Gastrocnemius medialis (tissue), 4 donors: ENCODE measurements around the gene RXRA.

Experiments used
- POLR2A ChIP-seq, 2 donors: fragments of 450-650 bp; IDR thresholded peaks; one replicate each; pipeline ENCODE4 v1.6.1; 2017; ENCODE audit warnings: antibody characterized with exemption in 2 of 2, mild to moderate bottlenecking in 2 of 2, moderate library complexity in 2 of 2
- TF ChIP-seq, protein P1 (sequence below), 5 experiments: fragments of 450-650 bp in 3 of 5; fragments of 200-600 bp in 2 of 5; sonication (generic) in 2 of 5; IDR thresholded peaks in 4 of 5; conservative IDR thresholded peaks in 1 of 5; 1 replicate in 4 of 5; 2 replicates in 1 of 5; pipeline ENCODE4 v1.5.1; 2016 to 2019; ENCODE audit warnings: antibody characterized with exemption in 5 of 5, mild to moderate bottlenecking in 3 of 5, moderate library complexity in 3 of 5

- TF ChIP-seq, protein P1, sequence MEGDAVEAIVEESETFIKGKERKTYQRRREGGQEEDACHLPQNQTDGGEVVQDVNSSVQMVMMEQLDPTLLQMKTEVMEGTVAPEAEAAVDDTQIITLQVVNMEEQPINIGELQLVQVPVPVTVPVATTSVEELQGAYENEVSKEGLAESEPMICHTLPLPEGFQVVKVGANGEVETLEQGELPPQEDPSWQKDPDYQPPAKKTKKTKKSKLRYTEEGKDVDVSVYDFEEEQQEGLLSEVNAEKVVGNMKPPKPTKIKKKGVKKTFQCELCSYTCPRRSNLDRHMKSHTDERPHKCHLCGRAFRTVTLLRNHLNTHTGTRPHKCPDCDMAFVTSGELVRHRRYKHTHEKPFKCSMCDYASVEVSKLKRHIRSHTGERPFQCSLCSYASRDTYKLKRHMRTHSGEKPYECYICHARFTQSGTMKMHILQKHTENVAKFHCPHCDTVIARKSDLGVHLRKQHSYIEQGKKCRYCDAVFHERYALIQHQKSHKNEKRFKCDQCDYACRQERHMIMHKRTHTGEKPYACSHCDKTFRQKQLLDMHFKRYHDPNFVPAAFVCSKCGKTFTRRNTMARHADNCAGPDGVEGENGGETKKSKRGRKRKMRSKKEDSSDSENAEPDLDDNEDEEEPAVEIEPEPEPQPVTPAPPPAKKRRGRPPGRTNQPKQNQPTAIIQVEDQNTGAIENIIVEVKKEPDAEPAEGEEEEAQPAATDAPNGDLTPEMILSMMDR (IDR thresholded peaks at IDR 0.05 in 4 of 5, conservative IDR thresholded peaks at IDR 0.05 in 1 of 5) = no peak
- no peak for TF ChIP-seq POLR2A (IDR thresholded peaks at IDR 0.05)
These were observed 6.0 kb upstream of the RXRA start for GRCh38 chr9:134320126-134320867.
